LoVo (cell line): Measurements from ENCODE around the gene NCOA3.
"Not testable (repeated sequence)": the region's sequence is repeated elsewhere in the genome, so short reads cannot be mapped to it uniquely, and the experiment has no call there.

ENCODE experiments used
- DNase-seq: peaks from one replicate; pipeline ENCODE4 v3.0.0-alpha.2; 2016; ENCODE audit warnings: low spot score

Gene NCOA3

GRCh38 chr20:47535994-47536393 lies 34.3 kb downstream of the NCOA3 start:
- DNase-seq = no peak

- DNase-seq = peak; percentile 17
Observed at GRCh38 chr20:47540443-47541354, 39.0 kb downstream of the NCOA3 start.

GRCh38 chr20:47541355-47541922 lies 39.8 kb downstream of the NCOA3 start:
- DNase-seq = no peak

- no peak for DNase-seq
Observed at GRCh38 chr20:47543006-47543431, 41.3 kb downstream of the NCOA3 start.

GRCh38 chr20:47544240-47544639 lies 42.6 kb downstream of the NCOA3 start:
- DNase-seq = no peak

GRCh38 chr20:47544852-47545251 lies 43.2 kb downstream of the NCOA3 start:
- no peak for DNase-seq

- no peak for DNase-seq
Observed at GRCh38 chr20:47545499-47545898, 43.8 kb downstream of the NCOA3 start.

GRCh38 chr20:47546184-47547033 lies 44.7 kb downstream of the NCOA3 start:
- peak; percentile 21 for DNase-seq

GRCh38 chr20:47547034-47547387 lies 45.3 kb downstream of the NCOA3 start:
- no peak for DNase-seq

- no peak for DNase-seq
Observed at GRCh38 chr20:47549671-47550070, 48.0 kb downstream of the NCOA3 start.

- no peak for DNase-seq
Observed at GRCh38 chr20:47551222-47551621, 49.5 kb downstream of the NCOA3 start.

GRCh38 chr20:47551841-47552240 lies 50.2 kb downstream of the NCOA3 start:
- no peak for DNase-seq

- DNase-seq = no peak
Observed at GRCh38 chr20:47552996-47553395, 51.3 kb downstream of the NCOA3 start.

- DNase-seq = not testable (repeated sequence)
Observed at GRCh38 chr20:47553594-47554235, 52.0 kb downstream of the NCOA3 start.

GRCh38 chr20:47554283-47554682 lies 52.6 kb downstream of the NCOA3 start:
- not testable (repeated sequence) for DNase-seq

GRCh38 chr20:47557218-47557617 lies 55.5 kb downstream of the NCOA3 start:
- DNase-seq = no peak

- no peak for DNase-seq
Observed at GRCh38 chr20:47557791-47558190, 56.1 kb downstream of the NCOA3 start.

GRCh38 chr20:47558295-47559066 lies 56.8 kb downstream of the NCOA3 start:
- no peak for DNase-seq

- no peak for DNase-seq
Observed at GRCh38 chr20:47559141-47559540, 57.5 kb downstream of the NCOA3 start.

GRCh38 chr20:47561180-47561579 lies 59.5 kb downstream of the NCOA3 start:
- no peak for DNase-seq
